D721Med (cell line): ENCODE measurements around the gene PRICKLE4.

Source experiments
- DNase-seq: peaks from one replicate; pipeline ENCODE4 v3.0.0; 2011; ENCODE audit warnings: low spot score; ENCODE audit not compliant: insufficient read length
- FAIRE-seq: peaks from 2 replicates; lab custom pipeline; 2011; peaks lifted over from hg19 to GRCh38; lab: Jason Lieb, UNC
- CTCF ChIP-seq: IDR thresholded peaks from 2 replicates; pipeline ENCODE4 v1.5.1; 2012; ENCODE audit warnings: mild to moderate bottlenecking, control low read depth; ENCODE audit not compliant: insufficient read depth; ENCODE audit errors: missing control alignments

PRICKLE4 gene

GRCh38 chr6:41818271-41819054 is 37.9 kb downstream of the PRICKLE4 start:
- no peak for TF ChIP-seq CTCF
- DNase-seq = no peak
- FAIRE-seq = peak; percentile 97

GRCh38 chr6:41821266-41821665 is 40.7 kb downstream of the PRICKLE4 start:
- DNase-seq (no peak), FAIRE-seq (peak; percentile 16)
- TF ChIP-seq CTCF = no peak

GRCh38 chr6:41822021-41822420 is 41.4 kb downstream of the PRICKLE4 start:
- FAIRE-seq (no peak), DNase-seq (no peak)
- TF ChIP-seq CTCF = no peak

GRCh38 chr6:41823178-41823577 is 42.6 kb downstream of the PRICKLE4 start:
- DNase-seq = no peak
- TF ChIP-seq CTCF = no peak
- FAIRE-seq = peak; percentile 70

GRCh38 chr6:41824571-41825569 is 44.3 kb downstream of the PRICKLE4 start:
- DNase-seq (no peak), FAIRE-seq (no peak)
- no peak for TF ChIP-seq CTCF

GRCh38 chr6:41826343-41827022 is 45.9 kb downstream of the PRICKLE4 start:
- FAIRE-seq = no peak
- TF ChIP-seq CTCF = no peak
- no peak for DNase-seq
